HepG2 (cell line): ENCODE measurements around the gene ANAPC2. TPM values are rescaled to one million over a fixed set of nuclear protein-coding genes. Genes with fewer than 3 reads are reported as not detected.

Source experiments
- ATAC-seq: fragments of 200-7000 bp; cut with Tn5 transposase; 3 replicates; pipeline ENCODE4 v1.9.1; 2020; ENCODE audit warnings: mild to moderate bottlenecking, moderate library complexity
- BruUV-seq: library from RNA; stranded (reverse); fragments of 400-500 nt; replicated peaks from 2 replicates; lab custom pipeline; 2021; lab: Mats Ljungman, UMichigan
- CTCF ChIA-PET: fragments of 300-600 bp; formaldehyde crosslinking; extraction: SDS; loops from one replicate; lab custom pipeline; 2021; ENCODE audit warnings: low total read pairs, inconsistent platforms, low intra/inter-chr PET ratio; lab: Yijun Ruan, JAX
- POLR2A ChIA-PET: fragments of 350-600 bp; sonication (Branson Sonifier 250); formaldehyde crosslinking; loops from one replicate; lab custom pipeline; 2020; ENCODE audit warnings: antibody characterized with exemption, inconsistent platforms; lab: Yijun Ruan, JAX
- DNase-seq: peaks from one replicate; pipeline ENCODE4 v3.0.0-alpha.2; 2015; ENCODE audit warnings: low spot score
- FAIRE-seq: peaks from 3 replicates; lab custom pipeline; 2011; peaks lifted over from hg19 to GRCh38; lab: Jason Lieb, UNC
- H2AFZ ChIP-seq: one replicate; pipeline ENCODE4 v1.6.1; 2011; ENCODE audit warnings: low read length, inconsistent platforms
- H3K27ac ChIP-seq: fragments of 300-600 bp; 3 replicates; pipeline ENCODE4 v1.8.0; 2011; ENCODE audit warnings: mixed run types, mild to moderate bottlenecking, mixed read lengths, low read length, inconsistent platforms; ENCODE audit not compliant: insufficient read depth; ENCODE audit errors: extremely low read length
- H3K27me3 ChIP-seq, 2 experiments: fragments of 200-600 bp in 1 of 2; 2 replicates in 1 of 2; 3 replicates in 1 of 2; pipeline versions ENCODE4 v1.6.0 to v1.8.0; 2011; ENCODE audit warnings: low read length in 2 of 2, mild to moderate bottlenecking in 2 of 2, moderate library complexity in 2 of 2, inconsistent platforms in 1 of 2; ENCODE audit not compliant: insufficient read depth in 2 of 2, control insufficient read depth in 1 of 2
- H3K36me3 ChIP-seq, 2 experiments: fragments of 200-600 bp in 1 of 2; replicated peaks in 1 of 2; 2 replicates in 1 of 2; 3 replicates in 1 of 2; pipeline versions ENCODE4 v1.5.1 to v1.8.0; 2011; ENCODE audit warnings: low read length in 2 of 2, inconsistent platforms in 1 of 2; ENCODE audit not compliant: insufficient read depth in 2 of 2, control insufficient read depth in 1 of 2
- H3K4me1 ChIP-seq: 2 replicates; pipeline ENCODE4 v1.5.1; 2012; ENCODE audit warnings: low read length, inconsistent platforms; ENCODE audit not compliant: insufficient read depth
- H3K4me2 ChIP-seq: 2 replicates; pipeline ENCODE4 v1.6.0; 2011; ENCODE audit warnings: low read depth, low read length, inconsistent platforms
- H3K4me3 ChIP-seq, 3 experiments: fragments of 200-600 bp in 1 of 3; sonication (generic), shearing (Covaris generic) in 1 of 3; replicated peaks in 1 of 3; 2 replicates each; pipeline ENCODE4 v1.5.1; 2011 to 2016; ENCODE audit warnings: low read length in 3 of 3, inconsistent platforms in 2 of 3, low read depth in 2 of 3, mild to moderate bottlenecking in 2 of 3, control low read depth in 1 of 3, mixed read lengths in 1 of 3; ENCODE audit not compliant: insufficient read depth in 1 of 3
- H3K79me2 ChIP-seq: one replicate; pipeline ENCODE4 v1.6.1; 2011; ENCODE audit warnings: low read length, inconsistent platforms; ENCODE audit not compliant: insufficient read depth
- H3K9ac ChIP-seq: 2 replicates; pipeline ENCODE4 v1.6.0; 2011; ENCODE audit warnings: mild to moderate bottlenecking, low read depth, low read length, inconsistent platforms; ENCODE audit not compliant: insufficient read depth
- H3K9me3 ChIP-seq: 2 replicates; pipeline ENCODE4 v1.5.1; 2012; ENCODE audit warnings: mild to moderate bottlenecking, low read length
- H4K20me1 ChIP-seq: 2 replicates; pipeline ENCODE4 v1.6.0; 2011; ENCODE audit warnings: inconsistent platforms, mild to moderate bottlenecking, low read length, moderate library complexity; ENCODE audit not compliant: insufficient read depth
- GABPA ChIP-seq, 2 experiments: IDR thresholded peaks; 2 replicates each; pipeline ENCODE4 v1.6.1; 2011 to 2016; ENCODE audit warnings: low read depth in 2 of 2, low read length in 1 of 2, missing biosample characterization in 1 of 2, missing genetic modification characterization in 1 of 2
- PCBP1 ChIP-seq: fragments of 200-400 bp; formaldehyde crosslinking; IDR thresholded peaks from 2 replicates; pipeline ENCODE4 v1.6.1; 2017; ENCODE audit warnings: mild to moderate bottlenecking, low read depth, low read length, borderline replicate concordance
- REST ChIP-seq, 2 experiments: IDR thresholded peaks; 2 replicates each; pipeline ENCODE4 v1.6.1; 2011 to 2012; ENCODE audit warnings: low read length in 2 of 2, borderline replicate concordance in 1 of 2, low read depth in 1 of 2, mild to moderate bottlenecking in 1 of 2, moderate library complexity in 1 of 2
- SMAD9 ChIP-seq: sonication (generic); formaldehyde crosslinking; IDR thresholded peaks from 2 replicates; pipeline ENCODE4 v1.5.1; 2020; ENCODE audit warnings: mild to moderate bottlenecking, missing genetic modification reagents
- ZNF234 ChIP-seq: sonication (generic); formaldehyde crosslinking; conservative IDR thresholded peaks from 2 replicates; pipeline ENCODE4 v1.5.1; 2020; ENCODE audit warnings: mild to moderate bottlenecking, missing genetic modification reagents
- WGBS: methylation state at CpG from one replicate; pipeline ENCODE4 v1.1.6; 2017; ENCODE audit warnings: low lambda C conversion rate; 5-methylcytosine and 5-hydroxymethylcytosine counted together
- in situ Hi-C: cut with HindIII; loops from 2 replicates; pipeline ENCODE4 v1.10.0; 2017; ENCODE audit warnings: low pct_unique_long_range_greater_than_20kb; ENCODE audit not compliant: extremely low pct_ligation_motif_present
- intact Hi-C: fragments of 100-400 bp; cut with micrococcal nuclease; formaldehyde crosslinking; loops from one replicate; pipeline ENCODE4 v1.10.0; 2022; ENCODE audit not compliant: unreplicated experiment
- polyA plus RNA-seq, 8 experiments: library from polyadenylated mRNA; depleted of rRNA in 3 of 8; stranded (reverse) in 7 of 8; unstranded in 1 of 8; fragments of >200 nt; fragmentation: Illumina TruSeq in 4 of 8; extraction: Trizol in 4 of 8; gene quantifications; 2 replicates each; pipeline versions ENCODE4 v1.2.1 to v1.2.3, GENCODE V29; 2011 to 2016; ENCODE audit warnings: low read depth in 4 of 8, missing spikeins in 1 of 8, mixed read lengths in 1 of 8; ENCODE audit not compliant: insufficient read depth in 1 of 8
- total RNA-seq, 5 experiments: library from RNA; depleted of rRNA; stranded (reverse); fragments of >200 nt; fragmentation: Illumina TruSeq; extraction: Trizol; gene quantifications; 2 replicates each; pipeline ENCODE4 v1.2.3, GENCODE V29; 2016; ENCODE audit warnings: low read depth in 1 of 5
- TF ChIP-seq, protein P1 (sequence below): sonication (generic); formaldehyde crosslinking; IDR thresholded peaks from 2 replicates; pipeline ENCODE4 v1.8.0; 2022; ENCODE audit warnings: mild to moderate bottlenecking, missing genetic modification reagents, borderline replicate concordance

The ANAPC2 gene
- total and polyA plus RNA-seq, 2 of the 13 experiments (the other 11 are each of a cell fraction or from before 2014, with no cell fraction given), result 12.3 to 15.4 TPM

- TF ChIP-seq, protein P1, sequence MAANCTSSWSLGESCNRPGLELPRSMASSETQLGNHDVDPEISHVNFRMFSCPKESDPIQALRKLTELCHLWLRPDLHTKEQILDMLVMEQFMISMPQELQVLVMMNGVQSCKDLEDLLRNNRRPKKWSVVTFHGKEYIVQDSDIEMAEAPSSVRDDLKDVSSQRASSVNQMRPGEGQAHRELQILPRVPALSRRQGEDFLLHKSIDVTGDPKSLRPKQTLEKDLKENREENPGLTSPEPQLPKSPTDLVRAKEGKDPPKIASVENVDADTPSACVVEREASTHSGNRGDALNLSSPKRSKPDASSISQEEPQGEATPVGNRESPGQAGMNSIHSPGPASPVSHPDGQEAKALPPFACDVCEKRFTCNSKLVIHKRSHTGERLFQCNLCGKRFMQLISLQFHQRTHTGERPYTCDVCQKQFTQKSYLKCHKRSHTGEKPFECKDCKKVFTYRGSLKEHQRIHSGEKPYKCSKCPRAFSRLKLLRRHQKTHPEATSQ (CRISPR knock-in tag), result no peak
- TF ChIP-seq SMAD9 (CRISPR knock-in tag), result no peak
These were observed 41.8 kb downstream of the ANAPC2 start (continued) for GRCh38 chr9:137146527-137146918.

GRCh38 chr9:137145731-137146526 is 42.4 kb downstream of the ANAPC2 start:
- ChIA-PET CTCF (no interaction called here), POLR2A (no interaction called here)
- Histone ChIP-seq H3K9ac (no peak overlapping the region), H4K20me1 (no peaks in the 10 kb centered on the region), H2AFZ (no peak overlapping the region), H3K4me3 (no peak overlapping the region), H3K9me3 (no peaks in the 10 kb centered on the region), H3K4me1 (peaks cover 16% of the 10 kb centered on the region), H3K4me2 (no peak overlapping the region), H3K27me3 (peaks cover 22 to 69% of the 10 kb centered on the region in 2 experiments), H3K79me2 (no peaks in the 10 kb centered on the region), H3K36me3 (no peaks in the 10 kb centered on the region), H3K27ac (no peak overlapping the region)
- ATAC-seq (no peak), DNase-seq (no peak), FAIRE-seq (no peak)
- in situ Hi-C loops, result no loop called here
- no peak for TF ChIP-seq GABPA (IDR thresholded peaks at IDR 0.05; ENCODE audit: low read depth, low read length)
- TF ChIP-seq GABPA (CRISPR knock-in tag; IDR thresholded peaks at IDR 0.05; ENCODE audit: low read depth), result no peak
- TF ChIP-seq REST (IDR thresholded peaks at IDR 0.05; ENCODE audit: borderline replicate concordance in 1 of 2, low read depth in 1 of 2, low read length in 2 of 2), result peak; percentile 23 to 36; a peak in 2 of 4 replicates
- TF ChIP-seq PCBP1, result 0 out of 2 replicates have a peak, but pooled peaks have one; percentile 9
- no peak for TF ChIP-seq ZNF234 (CRISPR knock-in tag)
- intact Hi-C loops, result no loop called here
- BruUV-seq, result no TSS peak
- WGBS, result 30% methylated on average over 19 of the region's 49 CpGs
